GM23338 (cell line): ENCODE measurements around the gene SNAP91.

Experiments used
- CREB1 ChIP-seq: fragments of 250-450 bp; sonication (Bioruptor Pico); IDR thresholded peaks from 2 replicates; pipeline ENCODE4 v1.5.0; 2020; ENCODE audit warnings: low read depth, mild to moderate bottlenecking, moderate library complexity
- CTCF ChIP-seq, 2 experiments: fragments of 200-600 bp in 1 of 2; sonication (generic) in 1 of 2; conservative IDR thresholded peaks; 2 replicates each; pipeline versions ENCODE4 v1.5.1 to v1.6.1; 2016 to 2017; ENCODE audit warnings: antibody characterized with exemption in 2 of 2, low read depth in 2 of 2, mild to moderate bottlenecking in 2 of 2, moderate library complexity in 1 of 2
- EZH2 ChIP-seq: fragments of 200-600 bp; sonication (generic); IDR thresholded peaks from one replicate; pipeline ENCODE4 v1.8.0; 2017; ENCODE audit warnings: antibody characterized with exemption, mild to moderate bottlenecking, low read depth; ENCODE audit not compliant: unreplicated experiment
- EZH2phosphoT487 ChIP-seq: fragments of 200-600 bp; sonication (generic); IDR thresholded peaks from one replicate; pipeline ENCODE4 v1.8.1; 2018; ENCODE audit warnings: antibody characterized with exemption; ENCODE audit not compliant: unreplicated experiment

GRCh38 chr6:83702749-83703148, 6.2 kb downstream of the SNAP91 start:
- TF ChIP-seq CTCF (conservative IDR thresholded peaks at IDR 0.05; ENCODE audit: low read depth in 2 of 2) (no peak), EZH2 (no peak), CREB1 (no peak), EZH2phosphoT487 (no peak)
